Loucy (cell line): ENCODE results near the gene SDR42E2.

Source experiments
- CTCF ChIP-seq: fragments of 200-600 bp; sonication (generic); conservative IDR thresholded peaks from 2 replicates; pipeline ENCODE4 v1.5.1; 2014; ENCODE audit warnings: mild to moderate bottlenecking, antibody characterized with exemption, low read length
- EZH2phosphoT487 ChIP-seq: fragments of 200-600 bp; IDR thresholded peaks from 2 replicates; pipeline ENCODE4 v1.6.1; 2018; ENCODE audit warnings: antibody characterized with exemption, mild to moderate bottlenecking, moderate library complexity, borderline replicate concordance

GRCh38 chr16:22181843-22182242 is 19.5 kb downstream of the SDR42E2 start:
- no peak for TF ChIP-seq CTCF
- no peak for TF ChIP-seq EZH2phosphoT487
